H1 (cell line): ENCODE data around the gene RCBTB2. TPM values are rescaled to one million over a fixed set of nuclear protein-coding genes. Genes with fewer than 3 reads are reported as not detected.

Source experiments
- CTCF ChIA-PET: fragments of 300-600 bp; sonication (Branson Sonifier 250); formaldehyde crosslinking; loops from one replicate; lab custom pipeline; 2021; ENCODE audit not compliant: partially characterized antibody; lab: Charles Lee
- POLR2A ChIA-PET: fragments of 300-600 bp; sonication (Branson Sonifier 250); formaldehyde crosslinking; loops from one replicate; lab custom pipeline; 2021; ENCODE audit warnings: inconsistent platforms; ENCODE audit not compliant: partially characterized antibody; lab: Charles Lee
- DNase-seq, 2 experiments: peaks; one replicate each; pipeline versions ENCODE4 v3.0.0 to v3.0.0-alpha.2; 2010 to 2022; ENCODE audit warnings: low spot score in 2 of 2, low read depth in 1 of 2, mixed read lengths in 1 of 2
- FAIRE-seq: peaks from 2 replicates; lab custom pipeline; 2011; peaks lifted over from hg19 to GRCh38; lab: Jason Lieb, UNC
- H2AFZ ChIP-seq: 2 replicates; pipeline ENCODE4 v1.8.1; 2012; ENCODE audit warnings: low read length, inconsistent platforms
- H2AK5ac ChIP-seq: 2 replicates; pipeline ENCODE4 v1.6.1; 2013; ENCODE audit warnings: low read depth, low read length
- H2BK120ac ChIP-seq: replicated peaks from 2 replicates; pipeline ENCODE3; 2013; ENCODE audit warnings: low read depth, low read length, inconsistent platforms
- H2BK12ac ChIP-seq: 2 replicates; pipeline ENCODE4 v1.6.1; 2013; ENCODE audit warnings: low read depth, low read length
- H2BK15ac ChIP-seq: 2 replicates; pipeline ENCODE4 v1.6.1; 2013; ENCODE audit warnings: low read length
- H2BK20ac ChIP-seq: 2 replicates; pipeline ENCODE4 v1.6.1; 2013; ENCODE audit warnings: low read length
- H2BK5ac ChIP-seq: 2 replicates; pipeline ENCODE4 v1.6.1; 2013; ENCODE audit warnings: low read depth, low read length
- H3K14ac ChIP-seq: 2 replicates; pipeline ENCODE4 v1.6.1; 2013; ENCODE audit warnings: inconsistent platforms; ENCODE audit not compliant: insufficient read length
- H3K18ac ChIP-seq: 2 replicates; pipeline ENCODE4 v1.6.1; 2013; ENCODE audit warnings: low read length; ENCODE audit errors: extremely low read depth
- H3K23ac ChIP-seq: 2 replicates; pipeline ENCODE4 v1.6.1; 2013; ENCODE audit warnings: inconsistent platforms; ENCODE audit not compliant: insufficient read length
- H3K23me2 ChIP-seq: 2 replicates; pipeline ENCODE4 v1.6.1; 2013; ENCODE audit warnings: low read depth, low read length
- H3K27ac ChIP-seq: 2 replicates; pipeline ENCODE4 v1.6.1; 2011; ENCODE audit warnings: low read depth, low read length, inconsistent platforms
- H3K27me3 ChIP-seq, 4 experiments: replicated peaks in 1 of 4; 1 replicate in 1 of 4; 2 replicates in 3 of 4; pipeline versions ENCODE4 v1.6.1 to v1.8.1; 2011 to 2013; ENCODE audit warnings: low read length in 3 of 4, mild to moderate bottlenecking in 3 of 4, inconsistent platforms in 2 of 4, mixed read lengths in 2 of 4, moderate library complexity in 1 of 4; ENCODE audit not compliant: control insufficient read depth in 3 of 4, insufficient read depth in 3 of 4; ENCODE audit errors: extremely low read depth in 1 of 4
- H3K36me3 ChIP-seq, 4 experiments: 2 replicates each; pipeline versions ENCODE4 v1.6.1 to v1.8.1; 2011 to 2013; ENCODE audit warnings: mild to moderate bottlenecking in 4 of 4, low read length in 3 of 4, moderate library complexity in 2 of 4, control low read depth in 1 of 4, inconsistent platforms in 1 of 4; ENCODE audit not compliant: insufficient read depth in 4 of 4, control insufficient read depth in 2 of 4
- H3K4ac ChIP-seq: replicated peaks from 2 replicates; pipeline ENCODE3; 2013; ENCODE audit warnings: low read length, low read depth, mixed read lengths, inconsistent platforms; ENCODE audit not compliant: insufficient read length
- H3K4me1 ChIP-seq, 4 experiments: replicated peaks in 1 of 4; 1 replicate in 1 of 4; 2 replicates in 3 of 4; pipeline versions ENCODE4 v1.6.1 to v1.8.1; 2011 to 2013; ENCODE audit warnings: low read length in 3 of 4, inconsistent platforms in 2 of 4, mixed read lengths in 1 of 4; ENCODE audit not compliant: insufficient read depth in 4 of 4, control insufficient read depth in 3 of 4
- H3K4me2 ChIP-seq, 2 experiments: 2 replicates each; pipeline versions ENCODE4 v1.6.1 to v1.8.1; 2011 to 2013; ENCODE audit warnings: low read depth in 2 of 2, low read length in 2 of 2, control low read depth in 1 of 2, inconsistent platforms in 1 of 2, mild to moderate bottlenecking in 1 of 2; ENCODE audit not compliant: insufficient read depth in 1 of 2
- H3K4me3 ChIP-seq, 4 experiments: fragments of 200-600, 300-600 bp in 1 of 4; sonication (generic), shearing (Covaris generic), sonication (Bioruptor Twin) in 1 of 4; 2 replicates each; pipeline versions ENCODE4 v1.5.1 to v1.8.1; 2011 to 2016; ENCODE audit warnings: low read length in 4 of 4, low read depth in 3 of 4, control low read depth in 2 of 4, inconsistent platforms in 2 of 4, mild to moderate bottlenecking in 2 of 4, mixed read lengths in 1 of 4, moderate library complexity in 1 of 4; ENCODE audit not compliant: insufficient read depth in 2 of 4; ENCODE audit errors: extremely low read depth in 1 of 4
- H3K56ac ChIP-seq: replicated peaks from 2 replicates; pipeline ENCODE3; 2013; ENCODE audit warnings: low read depth, mild to moderate bottlenecking, mixed read lengths, low read length, inconsistent platforms; ENCODE audit not compliant: insufficient read length
- H3K79me1 ChIP-seq: 2 replicates; pipeline ENCODE4 v1.6.1; 2013; ENCODE audit warnings: low read depth, low read length, control low read depth
- H3K79me2 ChIP-seq, 2 experiments: 2 replicates each; pipeline versions ENCODE4 v1.6.1 to v1.8.1; 2012 to 2013; ENCODE audit warnings: low read length in 2 of 2, mild to moderate bottlenecking in 2 of 2, inconsistent platforms in 1 of 2; ENCODE audit not compliant: insufficient read depth in 2 of 2, control insufficient read depth in 1 of 2
- H3K9ac ChIP-seq, 4 experiments: replicated peaks in 1 of 4; 1 replicate in 1 of 4; 2 replicates in 3 of 4; pipeline versions ENCODE4 v1.6.1 to v1.8.1; 2011 to 2013; ENCODE audit warnings: low read depth in 3 of 4, low read length in 3 of 4, control low read depth in 2 of 4, mild to moderate bottlenecking in 2 of 4, moderate library complexity in 2 of 4, inconsistent platforms in 1 of 4; ENCODE audit errors: extremely low read depth in 1 of 4
- H3K9me3 ChIP-seq, 2 experiments: 2 replicates each; pipeline versions ENCODE4 v1.6.1 to v1.8.1; 2012 to 2013; ENCODE audit warnings: mild to moderate bottlenecking in 2 of 2, moderate library complexity in 2 of 2, control low read depth in 1 of 2, inconsistent platforms in 1 of 2, low read depth in 1 of 2, low read length in 1 of 2, mixed read lengths in 1 of 2; ENCODE audit not compliant: insufficient read depth in 2 of 2
- H4K20me1 ChIP-seq, 2 experiments: replicated peaks in 1 of 2; 2 replicates each; pipeline versions ENCODE3 to v1.8.1; 2011 to 2013; ENCODE audit warnings: inconsistent platforms in 2 of 2, low read length in 2 of 2, mild to moderate bottlenecking in 1 of 2; ENCODE audit not compliant: insufficient read depth in 2 of 2, control insufficient read depth in 1 of 2
- H4K5ac ChIP-seq: 2 replicates; pipeline ENCODE4 v1.6.1; 2013; ENCODE audit warnings: low read length, low read depth, mixed read lengths, inconsistent platforms; ENCODE audit not compliant: insufficient read length
- H4K8ac ChIP-seq: 2 replicates; pipeline ENCODE4 v1.8.0; 2013; ENCODE audit warnings: mild to moderate bottlenecking, moderate library complexity, low read length, inconsistent platforms; ENCODE audit not compliant: insufficient read depth; ENCODE audit errors: extremely low read depth
- H4K91ac ChIP-seq: replicated peaks from 2 replicates; pipeline ENCODE3; 2013; ENCODE audit warnings: low read length, mixed read lengths, inconsistent platforms; ENCODE audit not compliant: insufficient read length
- BCL11A ChIP-seq, 2 experiments: IDR thresholded peaks; one replicate each; pipeline ENCODE4 v1.6.1; 2011; ENCODE audit warnings: low read depth in 2 of 2, low read length in 2 of 2, mild to moderate bottlenecking in 2 of 2
- CEBPB ChIP-seq: IDR thresholded peaks from 2 replicates; pipeline ENCODE4 v1.6.1; 2012; ENCODE audit warnings: low read depth, low read length
- CTBP2 ChIP-seq: IDR thresholded peaks from 2 replicates; pipeline ENCODE4 v1.7.0; 2011; ENCODE audit warnings: borderline replicate concordance, mild to moderate bottlenecking, moderate library complexity, mixed read lengths, low read length; ENCODE audit not compliant: insufficient read depth, insufficient read length
- FOSL1 ChIP-seq: IDR thresholded peaks from 2 replicates; pipeline ENCODE4 v1.6.1; 2011; ENCODE audit warnings: mild to moderate bottlenecking, low read depth, low read length, moderate library complexity; ENCODE audit not compliant: insufficient read depth
- HDAC6 ChIP-seq: IDR thresholded peaks from one replicate; pipeline ENCODE4 v1.7.1; 2012; ENCODE audit warnings: low read depth, mild to moderate bottlenecking, inconsistent platforms, low read length, moderate library complexity
- PHF8 ChIP-seq: fragments of 200-600 bp; sonication (generic); conservative IDR thresholded peaks from 2 replicates; pipeline ENCODE4 v1.7.1; 2012; ENCODE audit warnings: low read depth, mild to moderate bottlenecking, inconsistent platforms, low read length, moderate library complexity
- SUZ12 ChIP-seq: fragments of 200-600 bp; sonication (generic); IDR thresholded peaks from 2 replicates; pipeline ENCODE4 v1.6.1; 2012; ENCODE audit warnings: mild to moderate bottlenecking, inconsistent platforms, low read length, moderate library complexity, mixed read lengths
- WGBS, 2 experiments: shearing (Covaris generic) in 1 of 2; methylation state at CpG; one replicate each; pipeline versions ENCODE4 v1.1.6 to v1.1.7; 2013 to 2015; ENCODE audit warnings: low lambda C conversion rate in 2 of 2, mixed read lengths in 2 of 2, inconsistent platforms in 1 of 2, low coverage in 1 of 2, missing lambda C conversion rate in 1 of 2; ENCODE audit not compliant: insufficient replicate concordance in 2 of 2, insufficient coverage in 1 of 2, insufficient read length in 1 of 2; ENCODE audit errors: extremely low coverage in 1 of 2, missing lambda C conversion rate in 1 of 2; 5-methylcytosine and 5-hydroxymethylcytosine counted together
- polyA plus RNA-seq, 7 experiments: library from polyadenylated mRNA; depleted of rRNA in 3 of 7; stranded (reverse) in 5 of 7; unstranded in 2 of 7; fragments of >200 nt in 5 of 7; fragments of 200-250 nt in 2 of 7; gene quantifications; 1 replicate in 5 of 7; 2 replicates in 1 of 7; 4 replicates in 1 of 7; pipeline versions ENCODE4 v1.2.1 to v1.2.3, GENCODE V29; 2011 to 2013; ENCODE audit warnings: missing spikeins in 2 of 7, mixed read lengths in 2 of 7
- total RNA-seq: library from RNA; stranded (reverse); fragmentation: NEBNext Ultra II Directional; extraction: Animal tissue kit (Norgen Biotek cat#: 25700); gene quantifications from 2 replicates; pipeline ENCODE4 v1.2.1, GENCODE V29; 2021

RCBTB2 gene
- total and polyA plus RNA-seq, 2 of the 8 experiments (the other 6 are each of a cell fraction or from before 2014, with no cell fraction given) = 5.2 to 8.4 TPM

- no peak overlapping the region for H3K23ac ChIP-seq
- WGBS, 2 experiments = 97% methylated on average over 5 of the region's 5 CpGs; no CpG with 5 or more reads in 1 of the 2 experiments
- no peak overlapping the region for H2BK12ac ChIP-seq
- H3K79me2 ChIP-seq = peaks cover 0 to 20% of the 10 kb centered on the region in 2 experiments; a peak in 2 of 4 replicates
- H2BK15ac ChIP-seq = no peak overlapping the region
- FAIRE-seq (no peak), DNase-seq (no peak)
- H2AK5ac ChIP-seq = no peak overlapping the region
- no peak overlapping the region for H4K91ac ChIP-seq
- no peak overlapping the region for H3K9ac ChIP-seq
- no peak overlapping the region for H3K14ac ChIP-seq
- no peak overlapping the region for H3K4ac ChIP-seq
- peak; percentile 85; the same call in 1 of the 2 replicates for TF ChIP-seq CEBPB
- TF ChIP-seq SUZ12 = no peak
- no peak for TF ChIP-seq HDAC6
- no peak for TF ChIP-seq BCL11A (IDR thresholded peaks at IDR 0.05; ENCODE audit: low read depth in 2 of 2, low read length in 2 of 2)
- no peak for TF ChIP-seq PHF8
- TF ChIP-seq CTBP2 = no peak
- no peak for TF ChIP-seq FOSL1
- no peak overlapping the region for H3K4me2 ChIP-seq
- no peak overlapping the region for H3K27ac ChIP-seq
- H3K9me3 ChIP-seq = no peaks in the 10 kb centered on the region
- no peaks in the 10 kb centered on the region for H3K79me1 ChIP-seq
- H2BK5ac ChIP-seq = no peak overlapping the region
- no peaks in the 10 kb centered on the region for H3K27me3 ChIP-seq
- H3K23me2 ChIP-seq = peaks cover 2% of the 10 kb centered on the region
- no peak overlapping the region for H4K5ac ChIP-seq
- no peak overlapping the region for H3K18ac ChIP-seq
- H2BK120ac ChIP-seq = no peak overlapping the region
- POLR2A ChIA-PET = no interaction called here
- no peaks in the 10 kb centered on the region for H3K36me3 ChIP-seq
- no peak overlapping the region for H2BK20ac ChIP-seq
- no peak overlapping the region for H4K8ac ChIP-seq
- H2AFZ ChIP-seq = no peak overlapping the region
- H3K56ac ChIP-seq = no peak overlapping the region
- CTCF ChIA-PET = interaction anchor here (0.9 kb wide), 1 partner anchor 45 kb away, joined by 5 read pairs; no protein-coding TSS in a partner anchor
- H3K4me1 ChIP-seq = peaks cover 0 to 6% (median 4%) of the 10 kb centered on the region in 4 experiments; a peak in 4 of 7 replicates
- no peaks in the 10 kb centered on the region for H4K20me1 ChIP-seq
- no peak overlapping the region for H3K4me3 ChIP-seq
Observed at GRCh38 chr13:48534911-48535501, 2.1 kb upstream of the RCBTB2 start.
